ENCODE measurements around the gene CDHR1. TPM values are rescaled to one million over a fixed set of nuclear protein-coding genes. Genes with fewer than 3 reads are reported as not detected.
"Not testable (repeated sequence)": the region's sequence is repeated elsewhere in the genome, so short reads cannot be mapped to it uniquely, and the experiment has no call there.

The CDHR1 gene
- total RNA-seq = 1 to 10 TPM; 1.7 to 3.5 TPM

- no peaks in the 10 kb centered on the region for H3K9me3 Mint-ChIP-seq
- ATAC-seq (ENCODE audit: low read depth) (peak; percentile 72), DNase-seq (peak; percentile 64)
- POLR2A ChIA-PET = interaction anchor here (0.7 kb wide), 1 partner anchor 17 kb away, joined by 3 read pairs; no protein-coding TSS in a partner anchor
- peak within 1 kb of the TSS; percentile 57 for H3K4me3 Mint-ChIP-seq
- H3K27ac Mint-ChIP-seq = no peak within 1 kb of the TSS
- peaks cover 11% of the 10 kb centered on the region for H3K4me1 Mint-ChIP-seq
- H3K27me3 Mint-ChIP-seq = peaks cover 43% of the 10 kb centered on the region
- H3K36me3 Mint-ChIP-seq = no peaks in the 10 kb centered on the region
Measured at GRCh38 chr10:84194424-84195043, at the start of gene CDHR1. Gene CDHR1, plus strand, starts transcription at chr10:84194537. Its CDS starts 224 bp downstream, at chr10:84194761.

DNA sequence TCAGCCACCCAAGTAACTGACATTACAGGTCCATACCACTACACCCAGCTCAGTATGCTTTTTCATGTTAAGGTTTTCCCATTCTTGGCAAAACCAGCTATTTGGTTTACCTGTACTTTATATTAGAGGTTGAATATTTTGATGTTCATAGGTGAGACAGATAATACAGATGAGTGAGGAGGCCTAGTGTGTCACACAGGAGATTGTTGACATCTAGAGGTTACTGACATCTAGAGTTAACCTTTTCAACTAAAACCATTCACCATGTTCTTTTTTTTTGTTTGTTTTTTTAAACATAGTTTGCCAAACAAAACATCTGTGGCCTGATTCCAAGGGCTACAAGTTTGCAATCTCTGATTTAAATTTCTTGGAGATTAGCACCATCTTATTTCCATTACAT lies 47.0 kb upstream of the CDHR1 start:
- Mint-ChIP-seq H3K27ac (no peak overlapping the region), H3K4me3 (no peak overlapping the region), H3K4me1 (peaks cover 8% of the 10 kb centered on the region), H3K27me3 (no peaks in the 10 kb centered on the region), H3K36me3 (peaks cover 31% of the 10 kb centered on the region), H3K9me3 (no peaks in the 10 kb centered on the region)
- POLR2A ChIA-PET = interaction anchor here (0.7 to 2.6 kb wide), 3 partner anchors 8 to 30 kb away, joined by 3 to 12 read pairs (median 5); partner anchors contain the start of gene GHITM
- ATAC-seq (ENCODE audit: low read depth) (no peak), DNase-seq (no peak)

DNA sequence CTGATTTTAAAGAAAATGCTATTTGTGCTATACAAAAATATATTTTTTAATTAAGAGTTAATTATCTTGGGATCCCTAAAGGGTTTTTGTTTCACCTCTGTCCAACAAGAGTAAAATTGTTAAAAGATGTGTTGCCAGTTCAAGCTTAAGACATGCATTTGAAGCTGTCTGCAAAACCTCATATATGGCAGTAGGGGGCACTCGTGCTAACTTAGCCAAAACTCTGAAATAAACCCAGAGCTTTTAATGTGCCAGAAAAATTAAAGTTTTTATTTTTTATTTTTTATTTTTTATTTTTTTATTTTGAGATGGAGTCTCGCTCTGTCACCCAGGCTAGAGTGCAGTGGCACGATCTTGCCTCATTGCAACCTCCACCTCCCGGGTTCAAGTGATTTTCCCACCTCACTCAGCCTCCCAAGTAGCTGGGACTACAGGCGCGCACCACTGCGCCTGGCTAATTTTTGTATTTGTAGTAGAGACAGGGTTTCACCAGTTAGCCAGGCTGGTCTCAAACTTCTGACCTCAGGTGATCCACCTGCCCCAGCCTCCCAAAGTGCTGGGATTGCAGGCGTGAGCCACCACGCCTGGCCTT lies 46.2 kb upstream of the CDHR1 start:
- ATAC-seq (ENCODE audit: low read depth); DNase-seq; H3K4me1 Mint-ChIP-seq; H3K4me3 Mint-ChIP-seq; H3K9me3 Mint-ChIP-seq; H3K27me3 Mint-ChIP-seq; H3K27ac Mint-ChIP-seq: not testable (repeated sequence)
- peaks cover 29% of the 10 kb centered on the region for H3K36me3 Mint-ChIP-seq
- POLR2A ChIA-PET = interaction anchor here (0.7 to 2.6 kb wide), 4 partner anchors 8 to 44 kb away, joined by 3 to 12 read pairs (median 4); partner anchors contain the start of gene GHITM

DNA sequence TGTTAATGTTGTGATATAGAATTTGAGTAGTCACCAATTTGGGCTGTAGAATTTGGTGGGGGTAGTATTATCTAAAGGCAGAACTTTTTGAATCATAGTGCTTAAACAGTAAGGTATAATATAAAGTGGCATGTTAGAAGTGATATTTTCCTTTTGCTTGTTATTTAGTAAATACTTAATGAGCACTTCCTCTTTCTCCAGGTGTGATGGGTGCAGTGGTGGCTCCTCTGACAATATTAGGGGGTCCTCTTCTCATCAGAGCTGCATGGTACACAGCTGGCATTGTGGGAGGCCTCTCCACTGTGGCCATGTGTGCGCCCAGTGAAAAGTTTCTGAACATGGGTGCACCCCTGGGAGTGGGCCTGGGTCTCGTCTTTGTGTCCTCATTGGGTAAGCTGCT lies 44.5 kb upstream of the CDHR1 start:
- DNase-seq (no peak), ATAC-seq (ENCODE audit: low read depth) (no peak)
- Mint-ChIP-seq H3K27me3 (no peaks in the 10 kb centered on the region), H3K36me3 (peaks cover 23% of the 10 kb centered on the region), H3K4me1 (peaks cover 6% of the 10 kb centered on the region), H3K9me3 (no peaks in the 10 kb centered on the region), H3K27ac (peak overlapping the region; percentile 16), H3K4me3 (no peak overlapping the region)
- POLR2A ChIA-PET = interaction anchor here (2.6 kb wide), 1 partner anchor 10 kb away, joined by 12 read pairs; the partner anchor contains the start of gene GHITM

DNA sequence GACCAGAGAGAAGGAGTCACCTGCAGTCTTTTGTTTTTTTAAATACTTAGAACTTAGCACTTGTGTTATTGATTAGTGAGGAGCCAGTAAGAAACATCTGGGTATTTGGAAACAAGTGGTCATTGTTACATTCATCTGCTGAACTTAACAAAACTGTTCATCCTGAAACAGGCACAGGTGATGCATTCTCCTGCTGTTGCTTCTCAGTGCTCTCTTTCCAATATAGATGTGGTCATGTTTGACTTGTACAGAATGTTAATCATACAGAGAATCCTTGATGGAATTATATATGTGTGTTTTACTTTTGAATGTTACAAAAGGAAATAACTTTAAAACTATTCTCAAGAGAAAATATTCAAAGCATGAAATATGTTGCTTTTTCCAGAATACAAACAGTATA lies 41.6 kb upstream of the CDHR1 start:
- Mint-ChIP-seq H3K36me3 (peaks cover 27% of the 10 kb centered on the region), H3K4me3 (no peak overlapping the region), H3K4me1 (peaks cover 16% of the 10 kb centered on the region), H3K27ac (no peak overlapping the region), H3K9me3 (no peaks in the 10 kb centered on the region), H3K27me3 (no peaks in the 10 kb centered on the region)
- POLR2A ChIA-PET = no interaction called here
- no peak for DNase-seq
- ATAC-seq (ENCODE audit: low read depth) = no peak

DNA sequence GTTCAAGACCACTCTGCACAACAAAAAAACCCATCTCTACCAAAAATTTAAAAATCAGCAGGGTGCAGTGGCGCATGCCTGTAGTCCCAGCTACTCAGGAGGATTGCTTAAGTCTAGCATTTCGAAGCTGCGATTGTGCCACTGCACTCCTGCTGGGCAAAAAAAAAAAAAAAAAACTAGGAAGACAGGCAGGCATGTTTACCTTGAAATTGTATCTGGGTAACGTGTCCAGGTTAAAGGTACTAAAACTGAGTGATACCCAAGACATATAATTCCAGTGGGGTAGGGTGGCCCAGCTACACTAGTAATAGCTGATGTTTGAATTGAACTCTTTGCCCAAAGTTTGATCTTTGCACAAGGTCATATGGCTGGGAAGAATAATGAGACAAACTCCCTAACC lies 38.8 kb upstream of the CDHR1 start:
- Mint-ChIP-seq H3K4me3 (no peak overlapping the region), H3K9me3 (no peaks in the 10 kb centered on the region), H3K36me3 (peaks cover 17% of the 10 kb centered on the region), H3K27me3 (peaks cover 6% of the 10 kb centered on the region), H3K27ac (no peak overlapping the region), H3K4me1 (peaks cover 20% of the 10 kb centered on the region)
- ATAC-seq (ENCODE audit: low read depth) = no peak
- POLR2A ChIA-PET = interaction anchor here (0.7 to 1.8 kb wide), 2 partner anchors 17 to 36 kb away, joined by 4 to 6 read pairs; partner anchors contain the start of gene GHITM
- no peak for DNase-seq

DNA sequence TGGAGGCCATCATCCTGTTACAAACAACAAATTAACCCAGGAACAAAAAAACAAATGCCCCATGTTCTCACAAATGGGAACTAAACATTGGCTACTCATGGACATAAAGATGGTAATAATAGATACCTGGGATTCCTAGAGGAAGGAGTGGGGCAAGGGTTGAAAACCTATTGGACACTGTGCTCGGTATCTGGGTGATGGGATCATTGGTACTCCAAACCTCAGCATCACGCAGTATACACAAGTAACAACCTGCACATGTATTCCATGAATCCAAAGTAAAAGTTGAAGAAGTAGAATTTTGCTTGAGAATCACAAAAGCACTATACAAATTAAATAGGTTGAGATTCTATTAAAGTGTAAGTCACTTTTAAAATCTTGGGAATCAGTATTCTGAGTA lies 38.3 kb upstream of the CDHR1 start:
- H3K4me1 Mint-ChIP-seq = peaks cover 17% of the 10 kb centered on the region
- no peak for ATAC-seq (ENCODE audit: low read depth)
- DNase-seq = no peak
- peaks cover 14% of the 10 kb centered on the region for H3K36me3 Mint-ChIP-seq
- H3K4me3 Mint-ChIP-seq = no peak overlapping the region
- peaks cover 8% of the 10 kb centered on the region for H3K27me3 Mint-ChIP-seq
- H3K9me3 Mint-ChIP-seq = no peaks in the 10 kb centered on the region
- POLR2A ChIA-PET = interaction anchor here (1.0 to 1.8 kb wide), 2 partner anchors 17 to 22 kb away, joined by 4 read pairs; partner anchors contain the start of gene GHITM
- H3K27ac Mint-ChIP-seq = no peak overlapping the region

DNA sequence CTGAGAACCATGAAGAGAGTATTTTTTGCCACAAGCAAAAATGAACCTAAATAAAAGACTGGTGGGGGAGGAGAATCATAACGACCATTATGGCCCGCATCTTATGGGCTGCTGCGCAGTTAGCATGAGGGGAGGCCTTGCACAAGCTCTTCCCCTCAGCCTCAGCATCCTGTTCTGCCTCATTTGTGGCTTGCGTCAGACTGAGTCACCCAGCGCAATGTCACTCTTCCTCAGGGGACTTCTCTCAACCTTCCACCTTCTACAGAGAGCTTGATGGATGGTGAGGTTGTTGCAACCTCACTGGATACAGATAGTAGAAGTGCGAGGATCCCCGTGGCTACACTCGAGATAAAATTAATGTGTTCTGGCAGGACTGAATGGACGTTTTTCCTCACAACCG lies 37.6 kb upstream of the CDHR1 start:
- Mint-ChIP-seq H3K4me1 (peaks cover 15% of the 10 kb centered on the region), H3K4me3 (no peak overlapping the region), H3K36me3 (peaks cover 14% of the 10 kb centered on the region), H3K9me3 (no peaks in the 10 kb centered on the region), H3K27me3 (peaks cover 8% of the 10 kb centered on the region), H3K27ac (peak overlapping the region; percentile 71)
- POLR2A ChIA-PET = interaction anchor here (0.9 to 1.8 kb wide), 4 partner anchors 9 to 35 kb away, joined by 3 to 4 read pairs (median 4); partner anchors contain the start of gene GHITM
- peak; percentile 99 for ATAC-seq (ENCODE audit: low read depth)
- no peak for DNase-seq

DNA sequence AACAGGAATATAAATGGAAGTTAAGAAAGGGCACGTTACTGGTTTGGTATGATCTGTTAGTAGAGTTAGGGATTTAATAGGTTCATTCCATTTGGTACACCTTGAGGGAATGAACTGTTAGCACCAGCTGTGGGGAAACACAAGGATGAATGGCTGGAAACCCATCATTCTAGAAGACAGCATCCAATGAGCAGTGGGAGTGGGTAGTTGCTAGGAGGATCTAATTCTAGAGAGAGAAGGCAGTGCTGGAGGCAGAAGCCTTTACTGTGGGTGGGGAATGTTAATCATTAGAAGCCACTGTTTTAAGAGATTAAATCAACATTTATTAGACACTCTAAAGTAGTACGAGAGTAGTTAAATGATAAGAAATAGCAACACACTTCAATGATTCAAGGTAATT lies 36.3 kb upstream of the CDHR1 start:
- no peak for ATAC-seq (ENCODE audit: low read depth)
- Mint-ChIP-seq H3K27ac (no peak overlapping the region), H3K9me3 (no peaks in the 10 kb centered on the region), H3K27me3 (peaks cover 9% of the 10 kb centered on the region), H3K36me3 (peaks cover 14% of the 10 kb centered on the region), H3K4me1 (peaks cover 15% of the 10 kb centered on the region), H3K4me3 (no peak overlapping the region)
- POLR2A ChIA-PET = interaction anchor here (1.9 kb wide), 1 partner anchor 19 kb away, joined by 5 read pairs; no protein-coding TSS in a partner anchor
- DNase-seq = no peak

- Mint-ChIP-seq H3K4me1 (peaks cover 15% of the 10 kb centered on the region), H3K36me3 (peaks cover 14% of the 10 kb centered on the region), H3K4me3 (no peak overlapping the region), H3K27ac (no peak overlapping the region), H3K27me3 (peaks cover 12% of the 10 kb centered on the region), H3K9me3 (no peaks in the 10 kb centered on the region)
- POLR2A ChIA-PET = interaction anchor here (1.9 kb wide), 1 partner anchor 19 kb away, joined by 5 read pairs; no protein-coding TSS in a partner anchor
- DNase-seq (no peak), ATAC-seq (ENCODE audit: low read depth) (no peak)
Measured at GRCh38 chr10:84158550-84158949, 35.8 kb upstream of the CDHR1 start.

- Mint-ChIP-seq H3K9me3 (no peaks in the 10 kb centered on the region), H3K4me1 (peaks cover 15% of the 10 kb centered on the region), H3K36me3 (peaks cover 13% of the 10 kb centered on the region), H3K27me3 (peaks cover 17% of the 10 kb centered on the region), H3K4me3 (no peak overlapping the region), H3K27ac (no peak overlapping the region)
- no peak for ATAC-seq (ENCODE audit: low read depth)
- POLR2A ChIA-PET = interaction anchor here (1.9 kb wide), 1 partner anchor 18 kb away, joined by 5 read pairs; no protein-coding TSS in a partner anchor
- no peak for DNase-seq
Measured at GRCh38 chr10:84159076-84159685, 35.2 kb upstream of the CDHR1 start.

GRCh38 chr10:84160663-84161362 lies 33.5 kb upstream of the CDHR1 start:
- Mint-ChIP-seq H3K4me3 (no peak overlapping the region), H3K4me1 (peaks cover 15% of the 10 kb centered on the region), H3K27me3 (peaks cover 23% of the 10 kb centered on the region), H3K27ac (no peak overlapping the region), H3K9me3 (no peaks in the 10 kb centered on the region), H3K36me3 (peaks cover 1% of the 10 kb centered on the region)
- ATAC-seq (ENCODE audit: low read depth) = no peak
- DNase-seq = no peak
- POLR2A ChIA-PET = interaction anchor here (1.5 kb wide), 1 partner anchor 17 kb away, joined by 4 read pairs; no protein-coding TSS in a partner anchor

GRCh38 chr10:84163996-84164395 lies 30.3 kb upstream of the CDHR1 start:
- no peak overlapping the region for H3K27ac Mint-ChIP-seq
- H3K27me3 Mint-ChIP-seq = peaks cover 23% of the 10 kb centered on the region
- POLR2A ChIA-PET = no interaction called here
- DNase-seq (no peak), ATAC-seq (ENCODE audit: low read depth) (no peak)
- no peaks in the 10 kb centered on the region for H3K9me3 Mint-ChIP-seq
- peaks cover 2% of the 10 kb centered on the region for H3K4me1 Mint-ChIP-seq
- H3K36me3 Mint-ChIP-seq = no peaks in the 10 kb centered on the region
- no peak overlapping the region for H3K4me3 Mint-ChIP-seq
